MM.1S (cell line): ENCODE results near the gene PMM2.

Source experiments
- DNase-seq: peaks from one replicate; pipeline ENCODE4 v3.0.0-alpha.2; 2015
- H2AFZ ChIP-seq: fragments of 300-600 bp; sonication (generic); 2 replicates; pipeline ENCODE4 v1.6.0; 2016; ENCODE audit warnings: antibody characterized with exemption, low read length
- H3F3A ChIP-seq: fragments of 300-600 bp; sonication (generic); 2 replicates; pipeline ENCODE4 v1.6.1; 2016; ENCODE audit warnings: mild to moderate bottlenecking, antibody characterized with exemption, low read length, moderate library complexity, mixed read lengths; ENCODE audit not compliant: insufficient read depth
- H3K27ac ChIP-seq: fragments of 300-600 bp; sonication (generic); 2 replicates; pipeline ENCODE4 v1.5.1; 2016; ENCODE audit warnings: mild to moderate bottlenecking, low read length
- H3K27me3 ChIP-seq: fragments of 300-600 bp; sonication (generic); replicated peaks from 2 replicates; pipeline ENCODE4 v1.6.0; 2016; ENCODE audit warnings: low read length; ENCODE audit not compliant: insufficient read depth
- H3K36me3 ChIP-seq: fragments of 300-600 bp; sonication (generic); replicated peaks from 2 replicates; pipeline ENCODE4 v1.6.1; 2016; ENCODE audit warnings: mild to moderate bottlenecking, low read length, mixed read lengths; ENCODE audit not compliant: insufficient read depth
- H3K4me1 ChIP-seq: fragments of 300-600 bp; sonication (generic); 2 replicates; pipeline ENCODE4 v1.6.1; 2016; ENCODE audit warnings: low read length, mixed read lengths
- H3K4me2 ChIP-seq: fragments of 300-600 bp; sonication (generic); 2 replicates; pipeline ENCODE4 v1.6.0; 2016; ENCODE audit warnings: low read depth, low read length
- H3K4me3 ChIP-seq: fragments of 300-600 bp; sonication (generic); 2 replicates; pipeline ENCODE4 v1.5.1; 2016; ENCODE audit warnings: low read length, mixed read lengths
- H3K79me2 ChIP-seq: fragments of 300-600 bp; sonication (generic); 2 replicates; pipeline ENCODE4 v1.6.1; 2016; ENCODE audit warnings: mixed run types, low read length, mixed read lengths
- H3K9ac ChIP-seq: fragments of 300-600 bp; sonication (generic); 2 replicates; pipeline ENCODE4 v1.6.1; 2016; ENCODE audit warnings: low read length, mixed read lengths
- H3K9me2 ChIP-seq: fragments of 300-600 bp; sonication (generic); replicated peaks from 2 replicates; pipeline ENCODE4 v1.6.1; 2016; ENCODE audit warnings: mild to moderate bottlenecking, low read length, mixed read lengths; ENCODE audit not compliant: insufficient read depth
- H3K9me3 ChIP-seq: fragments of 300-600 bp; sonication (generic); replicated peaks from 2 replicates; pipeline ENCODE4 v1.6.1; 2016; ENCODE audit warnings: mild to moderate bottlenecking, low read length, mixed read lengths; ENCODE audit not compliant: insufficient read depth
- H4K20me1 ChIP-seq: fragments of 300-600 bp; sonication (generic); 2 replicates; pipeline ENCODE4 v1.6.1; 2016; ENCODE audit warnings: mild to moderate bottlenecking, low read length, moderate library complexity, mixed read lengths; ENCODE audit not compliant: insufficient read depth
- EZH2 ChIP-seq: fragments of 300-600 bp; sonication (generic); optimal IDR thresholded peaks from 2 replicates; pipeline ENCODE3; 2017; ENCODE audit warnings: low read depth, mild to moderate bottlenecking, antibody characterized with exemption, low read length, mixed read lengths
- EZH2phosphoT487 ChIP-seq: fragments of 300-600 bp; sonication (generic); IDR thresholded peaks from 2 replicates; pipeline ENCODE4 v1.6.1; 2018; ENCODE audit warnings: antibody characterized with exemption, low read length
- TF ChIP-seq, protein P1 (sequence below): fragments of 300-600 bp; sonication (generic); IDR thresholded peaks from 2 replicates; pipeline ENCODE4 v1.5.1; 2016; ENCODE audit warnings: antibody characterized with exemption, low read length, mixed read lengths

Gene PMM2

DNA sequence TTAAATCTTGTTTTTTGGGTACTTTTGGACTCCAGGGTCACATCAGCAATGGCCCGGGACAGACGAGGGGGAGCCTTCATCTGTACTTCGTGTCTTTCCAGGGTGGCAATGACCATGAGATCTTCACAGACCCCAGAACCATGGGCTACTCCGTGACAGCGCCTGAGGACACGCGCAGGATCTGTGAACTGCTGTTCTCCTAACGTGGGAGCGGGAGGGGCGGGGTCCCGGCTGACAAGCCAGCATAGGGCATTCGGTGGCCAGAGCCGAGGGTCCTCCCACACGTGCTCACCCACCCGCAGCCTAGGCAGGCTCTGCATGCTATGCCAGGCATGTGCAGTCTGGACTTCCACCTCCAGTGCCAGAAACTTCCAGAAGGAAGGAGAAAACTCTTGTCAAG lies 50.0 kb downstream of the PMM2 start:
- H2AFZ ChIP-seq = no peak overlapping the region
- H3K9ac ChIP-seq = no peak overlapping the region
- no peak overlapping the region for H3K4me2 ChIP-seq
- 0 out of 2 replicates have a peak, but pooled peaks cover 3% of the 10 kb centered on the region for H3F3A ChIP-seq
- H3K79me2 ChIP-seq = peaks cover 31% of the 10 kb centered on the region
- no peak overlapping the region for H3K27ac ChIP-seq
- DNase-seq = no peak
- H3K9me3 ChIP-seq = no peaks in the 10 kb centered on the region
- no peak for TF ChIP-seq EZH2phosphoT487
- no peak for TF ChIP-seq EZH2
- TF ChIP-seq, protein P1, sequence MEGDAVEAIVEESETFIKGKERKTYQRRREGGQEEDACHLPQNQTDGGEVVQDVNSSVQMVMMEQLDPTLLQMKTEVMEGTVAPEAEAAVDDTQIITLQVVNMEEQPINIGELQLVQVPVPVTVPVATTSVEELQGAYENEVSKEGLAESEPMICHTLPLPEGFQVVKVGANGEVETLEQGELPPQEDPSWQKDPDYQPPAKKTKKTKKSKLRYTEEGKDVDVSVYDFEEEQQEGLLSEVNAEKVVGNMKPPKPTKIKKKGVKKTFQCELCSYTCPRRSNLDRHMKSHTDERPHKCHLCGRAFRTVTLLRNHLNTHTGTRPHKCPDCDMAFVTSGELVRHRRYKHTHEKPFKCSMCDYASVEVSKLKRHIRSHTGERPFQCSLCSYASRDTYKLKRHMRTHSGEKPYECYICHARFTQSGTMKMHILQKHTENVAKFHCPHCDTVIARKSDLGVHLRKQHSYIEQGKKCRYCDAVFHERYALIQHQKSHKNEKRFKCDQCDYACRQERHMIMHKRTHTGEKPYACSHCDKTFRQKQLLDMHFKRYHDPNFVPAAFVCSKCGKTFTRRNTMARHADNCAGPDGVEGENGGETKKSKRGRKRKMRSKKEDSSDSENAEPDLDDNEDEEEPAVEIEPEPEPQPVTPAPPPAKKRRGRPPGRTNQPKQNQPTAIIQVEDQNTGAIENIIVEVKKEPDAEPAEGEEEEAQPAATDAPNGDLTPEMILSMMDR = no peak
- peaks cover 10% of the 10 kb centered on the region; the same call in 1 of the 2 replicates for H4K20me1 ChIP-seq
- H3K4me1 ChIP-seq = no peaks in the 10 kb centered on the region
- no peaks in the 10 kb centered on the region; the same call in none of the 2 replicates for H3K36me3 ChIP-seq
- H3K27me3 ChIP-seq = no peaks in the 10 kb centered on the region
- H3K9me2 ChIP-seq = no peaks in the 10 kb centered on the region
- H3K4me3 ChIP-seq = no peak overlapping the region

- Histone ChIP-seq H3K9ac (no peak overlapping the region), H3F3A (0 out of 2 replicates have a peak, but pooled peaks cover 3% of the 10 kb centered on the region), H3K27ac (no peak overlapping the region), H3K9me3 (no peaks in the 10 kb centered on the region), H3K27me3 (no peaks in the 10 kb centered on the region), H3K4me3 (no peak overlapping the region), H3K36me3 (no peaks in the 10 kb centered on the region; the same call in none of the 2 replicates), H3K9me2 (no peaks in the 10 kb centered on the region), H3K4me1 (no peaks in the 10 kb centered on the region), H2AFZ (no peak overlapping the region), H3K4me2 (no peak overlapping the region), H3K79me2 (peaks cover 31% of the 10 kb centered on the region), H4K20me1 (peaks cover 10% of the 10 kb centered on the region; the same call in 1 of the 2 replicates)
- no peak for DNase-seq
- TF ChIP-seq, protein P1 = no peak
- TF ChIP-seq EZH2phosphoT487 = no peak
- no peak for TF ChIP-seq EZH2
Measured at GRCh38 chr16:8848231-8848938, 50.7 kb downstream of the PMM2 start.

GRCh38 chr16:8848939-8849391 lies 51.3 kb downstream of the PMM2 start:
- Histone ChIP-seq H3K9me2 (no peaks in the 10 kb centered on the region), H3K27me3 (no peaks in the 10 kb centered on the region), H3K9me3 (no peaks in the 10 kb centered on the region), H4K20me1 (peaks cover 10% of the 10 kb centered on the region; the same call in 1 of the 2 replicates), H3K27ac (no peak overlapping the region), H3K4me3 (no peak overlapping the region), H3K4me1 (no peaks in the 10 kb centered on the region), H3K36me3 (no peaks in the 10 kb centered on the region; the same call in none of the 2 replicates), H3K79me2 (peaks cover 31% of the 10 kb centered on the region), H3K9ac (no peak overlapping the region), H3F3A (0 out of 2 replicates have a peak, but pooled peaks cover 3% of the 10 kb centered on the region), H2AFZ (no peak overlapping the region), H3K4me2 (no peak overlapping the region)
- TF ChIP-seq EZH2 = no peak
- TF ChIP-seq EZH2phosphoT487 = no peak
- TF ChIP-seq, protein P1 = no peak
- DNase-seq = no peak
